ENCODE results near the gene NXPE3.
A peak's percentile ranks its signal among the peaks of the same experiment; 100 is the strongest.
"Not testable (repeated sequence)": the region's sequence is repeated elsewhere in the genome, so short reads cannot be mapped to it uniquely, and the experiment has no call there.

NXPE3 gene

DNA sequence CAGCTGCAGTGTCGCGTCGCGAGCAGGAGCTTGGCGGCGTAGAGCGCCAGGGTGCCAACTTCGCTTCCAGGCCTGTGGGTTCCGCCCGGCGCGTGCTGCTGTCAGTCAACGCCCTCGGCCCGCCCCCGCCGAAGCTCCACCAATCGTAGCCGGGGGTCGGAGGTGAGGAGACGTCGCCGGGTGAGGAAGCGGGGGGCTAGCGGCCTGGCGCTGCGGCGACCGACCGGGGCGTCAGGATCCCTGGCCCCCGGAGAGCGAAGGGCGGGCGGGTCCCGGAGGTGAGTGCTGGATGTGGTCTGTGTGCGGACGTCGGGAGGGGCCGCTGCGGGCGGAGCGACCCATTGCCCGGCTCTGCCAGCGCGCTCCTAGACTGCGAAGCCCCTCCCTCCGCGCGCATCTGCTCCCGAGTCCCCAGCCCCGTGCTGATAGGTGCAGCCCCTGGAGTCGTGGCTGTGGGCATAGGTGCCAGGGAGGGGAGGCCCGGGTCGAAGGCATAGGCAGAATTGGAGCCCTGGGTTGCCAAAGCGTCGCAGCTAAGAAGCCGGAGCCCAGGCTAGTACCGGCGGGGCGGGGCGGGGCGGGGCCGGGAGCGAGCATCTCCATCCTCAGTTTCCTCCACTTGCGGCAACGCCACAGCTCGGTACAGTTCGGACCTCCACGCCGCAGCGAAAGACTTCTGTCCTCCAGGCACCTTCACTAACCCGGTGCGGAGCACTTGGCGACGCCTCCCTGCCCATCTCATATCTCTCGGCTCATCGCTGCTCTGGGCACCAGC lies at the start of gene NXPE3:
NXPE3 (plus strand) TSS at position 165 of the 775 bp plus-strand sequence. CDS start 6,386 bp downstream, outside the sequence.
- peak; percentile 28 for DNase-seq (ENCODE audit: low read depth)

DNA sequence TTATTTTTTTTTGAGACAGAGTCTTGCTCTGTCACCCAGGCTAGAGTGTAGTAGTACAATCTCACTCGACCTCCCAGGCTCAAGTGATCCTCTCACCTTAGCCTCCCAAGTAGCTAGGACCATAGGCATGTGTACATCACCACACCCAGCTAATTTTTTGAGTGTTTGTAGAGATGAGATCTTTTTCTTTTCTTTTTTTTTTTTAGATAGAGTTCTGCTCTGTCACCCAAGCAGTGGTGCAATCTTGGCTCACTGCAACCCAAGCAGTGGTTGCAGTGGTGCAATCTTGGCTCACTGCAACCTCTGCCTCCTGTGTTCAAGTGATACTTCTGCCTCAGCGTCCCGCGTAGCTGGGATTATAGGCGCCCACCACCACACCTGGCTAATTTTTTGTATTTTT lies 49.4 kb upstream of the NXPE3 start:
- H3K4me3 ChIP-seq (ENCODE audit: low read depth, low read length): no peak overlapping the region
- no peak for DNase-seq (ENCODE audit: low read depth)

More for the DNA sequence above, at the start of gene NXPE3:
- peak within 1 kb of the TSS; percentile 81 for H3K4me3 ChIP-seq (ENCODE audit: low read depth, low read length)

DNA sequence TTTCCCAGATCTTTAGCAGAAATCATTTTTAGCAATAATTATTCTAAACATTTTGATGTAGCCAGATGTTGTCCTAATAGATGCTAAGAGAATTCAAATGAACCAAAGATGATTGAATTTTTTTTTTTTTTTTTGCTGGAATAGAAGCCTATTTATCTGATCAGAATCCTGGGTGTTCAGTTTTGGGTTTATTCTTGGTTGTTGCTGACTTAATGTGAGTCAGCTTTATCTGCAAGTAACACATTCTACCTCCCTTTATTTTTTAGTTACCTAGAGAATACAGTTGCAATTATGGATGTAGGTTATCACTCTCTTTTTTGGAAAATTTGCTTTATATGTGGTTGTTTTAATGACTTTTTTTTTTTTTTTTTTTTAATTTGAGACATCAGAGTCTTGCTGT lies 48.2 kb upstream of the NXPE3 start:
- H3K4me3 ChIP-seq (ENCODE audit: low read depth, low read length): no peak overlapping the region
- DNase-seq (ENCODE audit: low read depth): no peak

DNA sequence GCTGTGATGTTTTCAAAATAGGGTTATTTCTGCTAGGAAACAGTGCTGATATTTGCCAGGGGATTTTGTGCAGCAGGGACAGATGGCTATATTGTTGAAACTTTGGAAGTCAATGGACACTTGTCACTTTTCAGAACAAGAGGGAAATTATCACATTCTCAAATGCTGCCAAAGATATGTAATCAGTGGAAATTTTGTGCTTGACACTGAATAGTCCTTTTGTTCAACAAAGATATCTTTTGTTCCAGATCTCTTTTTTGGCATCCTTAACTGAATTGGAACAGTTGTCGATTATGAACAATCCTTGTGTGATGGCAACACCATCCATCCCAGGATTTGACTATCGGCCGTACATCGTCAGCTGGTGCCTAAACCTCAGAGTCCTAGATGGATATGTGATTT lies 46.8 kb upstream of the NXPE3 start:
- H3K4me3 ChIP-seq (ENCODE audit: low read depth, low read length): no peak overlapping the region

DNA sequence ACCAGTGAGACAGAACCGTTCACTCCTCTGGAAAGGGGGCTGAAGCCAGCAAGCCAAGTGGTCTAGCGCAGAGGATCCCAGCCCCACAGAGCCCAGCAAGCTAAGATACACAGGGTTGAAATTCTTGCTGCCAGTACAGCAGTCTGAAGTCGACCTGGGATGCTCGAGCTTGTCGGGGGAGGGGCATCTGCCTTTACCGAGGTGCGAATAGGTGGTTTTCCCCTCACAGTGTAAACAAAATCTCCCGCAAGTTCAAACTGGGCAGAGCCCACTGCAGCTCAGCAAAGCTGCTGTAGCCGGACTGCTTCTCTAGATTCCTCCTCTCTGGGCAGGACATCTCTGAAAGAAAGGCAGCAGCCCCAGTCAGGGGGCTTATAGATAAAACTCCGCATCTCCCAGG lies 43.2 kb upstream of the NXPE3 start:
- no peak overlapping the region for H3K4me3 ChIP-seq (ENCODE audit: low read depth, low read length)
- no peak for DNase-seq (ENCODE audit: low read depth)

More for the DNA sequence above, 46.8 kb upstream of the NXPE3 start:
- DNase-seq (ENCODE audit: low read depth): no peak

DNA sequence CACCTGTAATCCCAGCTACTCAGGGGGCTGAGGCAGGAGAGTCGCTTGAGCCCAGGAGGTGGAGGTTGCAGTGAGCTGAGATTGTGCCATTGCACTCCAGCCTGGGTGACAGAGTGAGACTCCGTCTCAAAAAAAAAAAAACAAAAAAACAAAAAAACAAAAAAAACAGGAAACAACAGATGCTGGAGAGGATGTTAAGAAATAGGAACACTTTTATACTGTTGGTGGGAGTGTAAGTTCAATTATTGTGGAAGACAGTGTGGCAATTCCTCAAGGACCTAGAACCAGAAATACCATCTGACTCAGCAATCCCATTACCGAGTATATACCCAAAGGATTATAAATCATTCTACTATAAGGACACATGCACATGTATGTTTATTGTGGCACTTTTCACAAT lies 37.1 kb upstream of the NXPE3 start:
- H3K4me3 ChIP-seq (ENCODE audit: low read depth, low read length); DNase-seq (ENCODE audit: low read depth): not testable (repeated sequence)

DNA sequence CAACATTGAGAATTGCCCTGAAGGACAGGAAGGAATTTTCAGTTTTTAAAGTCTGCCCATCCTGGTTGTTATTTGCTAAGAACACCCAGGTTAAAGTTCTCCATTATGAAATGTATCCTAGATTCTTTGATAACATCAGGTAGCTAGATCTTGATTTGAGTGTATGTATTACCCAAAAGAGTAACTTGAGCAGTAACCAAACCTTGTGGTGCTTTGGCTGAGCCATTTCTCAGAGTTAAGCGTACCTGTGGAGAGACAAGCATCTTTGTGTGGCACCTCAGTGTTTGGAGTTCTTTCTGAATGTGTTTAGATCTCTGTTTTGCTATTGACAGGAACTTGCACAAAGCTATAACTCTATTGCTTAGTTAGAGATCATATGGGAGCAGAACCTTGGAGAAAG lies 34.2 kb upstream of the NXPE3 start:
- no peak overlapping the region for H3K4me3 ChIP-seq (ENCODE audit: low read depth, low read length)
- no peak for DNase-seq (ENCODE audit: low read depth)

DNA sequence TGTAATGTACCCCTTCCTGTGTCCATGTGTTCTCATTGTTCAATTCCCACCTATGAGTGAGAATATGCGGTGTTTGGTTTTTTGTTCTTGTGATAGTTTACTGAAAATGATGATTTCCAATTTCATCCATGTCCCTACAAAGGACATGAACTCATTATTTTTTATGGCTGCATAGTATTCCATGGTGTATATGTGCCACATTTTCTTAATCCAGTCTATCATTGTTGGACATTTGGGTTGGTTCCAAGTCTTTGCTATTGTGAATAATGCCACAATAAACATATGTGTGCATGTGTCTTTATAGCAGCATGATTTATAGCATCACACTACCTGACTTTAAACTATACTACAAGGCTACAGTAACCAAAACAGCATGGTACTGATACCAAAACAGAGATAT lies 33.1 kb upstream of the NXPE3 start:
- not testable (repeated sequence) for H3K4me3 ChIP-seq (ENCODE audit: low read depth, low read length); DNase-seq (ENCODE audit: low read depth)

DNA sequence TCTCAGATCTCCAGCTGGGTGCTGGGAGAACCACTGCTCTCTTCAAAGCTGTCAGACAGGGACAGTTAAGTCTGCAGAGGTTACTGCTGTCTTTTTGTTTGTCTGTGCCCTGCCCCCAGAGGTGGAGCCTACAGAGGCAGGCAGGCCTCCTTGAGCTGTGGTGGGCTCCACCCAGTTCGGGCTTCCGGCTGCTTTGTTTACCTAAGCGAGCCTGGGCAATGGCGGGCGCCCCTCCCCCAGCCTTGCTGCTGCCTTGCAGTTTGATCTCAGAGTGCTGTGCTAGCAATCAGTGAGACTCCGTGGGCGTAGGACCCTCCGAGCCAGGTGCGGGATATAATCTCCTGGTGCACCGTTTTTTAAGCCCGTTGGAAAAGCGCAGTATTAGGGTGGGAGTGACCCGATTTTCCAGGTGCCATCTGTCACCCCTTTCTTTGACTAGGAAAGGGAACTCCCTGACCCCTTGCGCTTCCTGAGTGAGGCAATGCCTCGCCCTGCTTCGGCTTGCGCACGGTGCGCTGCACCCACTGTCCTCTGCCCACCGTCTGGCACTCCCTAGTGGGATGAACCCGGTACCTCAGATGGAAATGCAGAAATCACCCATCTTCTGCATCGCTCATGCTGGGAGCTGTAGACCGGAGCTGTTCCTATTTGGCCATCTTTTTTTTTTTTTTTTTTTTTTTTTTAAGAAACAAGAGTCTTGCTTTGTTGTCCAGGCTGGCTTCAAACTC lies 25.5 kb upstream of the NXPE3 start:
- H3K4me3 ChIP-seq (ENCODE audit: low read depth, low read length); DNase-seq (ENCODE audit: low read depth): not testable (repeated sequence)

DNA sequence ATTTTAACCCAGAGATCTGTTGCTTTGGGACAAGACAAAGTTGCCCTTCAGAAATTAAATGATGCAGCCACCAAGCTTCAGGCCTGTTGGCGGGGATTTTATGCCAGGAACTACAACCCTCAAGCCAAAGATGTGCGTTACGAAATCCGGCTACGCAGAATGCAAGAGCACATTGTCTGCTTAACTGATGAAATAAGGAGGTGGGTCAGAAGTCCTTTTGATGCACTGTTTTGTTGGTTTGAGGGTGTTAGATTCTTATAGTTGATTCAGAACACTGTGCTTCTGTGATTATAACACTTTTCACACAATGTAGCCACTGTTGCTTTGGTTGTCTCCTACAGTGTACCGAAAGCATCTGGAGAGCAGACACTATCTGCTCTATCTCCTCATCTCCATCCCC lies 20.8 kb upstream of the NXPE3 start:
- H3K4me3 ChIP-seq (ENCODE audit: low read depth, low read length): no peak overlapping the region

DNA sequence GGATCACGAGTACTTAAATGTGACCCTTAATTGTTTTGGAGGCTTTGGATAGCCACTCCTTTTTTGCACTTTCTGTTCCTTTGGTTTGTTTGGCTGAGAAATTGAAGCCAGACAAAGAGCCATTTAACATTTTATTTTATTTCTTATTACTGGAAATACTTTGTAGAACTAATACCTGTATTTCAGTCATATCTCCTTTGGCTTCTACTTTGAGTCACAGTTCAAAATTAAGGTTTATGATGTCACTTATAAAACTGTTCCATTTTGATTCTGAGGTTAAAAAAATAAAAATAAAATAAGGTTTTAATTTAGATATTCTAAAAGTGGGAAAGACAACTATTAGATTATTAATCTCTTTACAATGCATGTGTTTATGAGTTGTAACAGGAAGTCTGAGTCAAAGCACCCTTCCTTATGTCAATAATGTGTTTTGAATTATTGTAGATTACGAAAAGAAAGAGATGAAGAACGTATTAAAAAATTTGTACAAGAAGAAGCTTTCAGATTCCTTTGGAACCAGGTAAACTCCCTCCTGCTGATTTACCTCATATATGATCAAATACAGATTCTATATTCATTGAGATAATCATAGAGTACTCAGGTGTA lies 16.9 kb upstream of the NXPE3 start:
- H3K4me3 ChIP-seq (ENCODE audit: low read depth, low read length): no peak overlapping the region
- no peak for DNase-seq (ENCODE audit: low read depth)

More for the DNA sequence above, 20.8 kb upstream of the NXPE3 start:
- DNase-seq (ENCODE audit: low read depth): no peak

DNA sequence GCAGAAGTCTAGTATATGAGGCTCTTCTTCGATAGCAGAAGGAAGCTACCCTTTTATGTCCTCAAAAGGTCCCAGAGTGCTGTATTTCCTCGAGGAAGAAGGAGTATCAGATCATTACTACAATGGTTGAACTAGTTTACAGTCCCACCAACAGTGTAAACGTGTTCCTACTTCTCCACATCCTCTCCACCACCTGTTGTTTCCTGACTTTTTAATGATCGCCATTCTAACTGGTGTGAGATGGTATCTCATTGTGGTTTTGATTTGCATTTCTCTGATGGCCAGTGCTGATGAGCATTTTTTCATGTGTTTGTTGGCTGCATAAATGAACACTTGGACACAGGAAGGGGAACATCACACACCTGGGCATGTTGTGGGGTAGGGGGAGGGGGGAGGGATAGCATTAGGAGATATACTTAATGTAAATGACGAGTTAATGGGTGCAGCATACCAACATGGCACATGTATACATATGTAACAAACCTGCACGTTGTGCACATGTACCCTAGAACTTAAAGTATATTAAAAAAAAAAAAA lies 1.2 kb upstream of the NXPE3 start:
- not testable (repeated sequence) for H3K4me3 ChIP-seq (ENCODE audit: low read depth, low read length); DNase-seq (ENCODE audit: low read depth)

DNA sequence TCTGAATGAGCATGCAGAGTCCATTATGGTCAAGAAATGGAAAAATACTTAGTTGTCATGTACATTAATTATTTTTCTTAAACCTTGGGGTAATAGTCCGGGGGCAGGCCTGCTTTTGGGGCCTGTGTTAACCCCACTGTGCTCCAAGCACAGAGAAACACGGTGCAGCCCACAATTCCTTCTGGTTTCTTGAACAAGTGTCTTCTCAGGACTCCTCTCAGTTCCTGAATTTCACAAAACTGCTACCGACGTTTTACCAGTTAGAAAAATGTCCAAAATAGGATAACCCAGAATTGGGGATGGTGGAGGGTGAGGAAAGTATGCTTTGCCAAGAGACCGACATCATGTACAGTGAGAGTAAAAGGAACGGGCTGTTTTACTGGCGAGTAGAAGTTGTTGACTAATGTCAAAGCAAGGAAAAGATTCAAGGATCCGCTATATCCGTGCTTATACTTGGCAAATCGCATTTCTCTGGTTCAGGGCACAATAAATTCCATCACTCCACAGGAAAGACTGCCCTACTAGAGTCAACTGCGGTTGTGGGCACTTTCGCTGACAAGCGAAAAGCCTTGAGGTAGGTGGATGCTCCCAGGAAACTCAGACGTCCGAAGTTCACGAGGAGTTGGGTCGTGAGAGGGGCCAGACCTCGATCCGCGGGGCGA lies 495 bp upstream of the NXPE3 start:
- peak overlapping the region; percentile 81 for H3K4me3 ChIP-seq (ENCODE audit: low read depth, low read length)
- DNase-seq (ENCODE audit: low read depth): no peak

DNA sequence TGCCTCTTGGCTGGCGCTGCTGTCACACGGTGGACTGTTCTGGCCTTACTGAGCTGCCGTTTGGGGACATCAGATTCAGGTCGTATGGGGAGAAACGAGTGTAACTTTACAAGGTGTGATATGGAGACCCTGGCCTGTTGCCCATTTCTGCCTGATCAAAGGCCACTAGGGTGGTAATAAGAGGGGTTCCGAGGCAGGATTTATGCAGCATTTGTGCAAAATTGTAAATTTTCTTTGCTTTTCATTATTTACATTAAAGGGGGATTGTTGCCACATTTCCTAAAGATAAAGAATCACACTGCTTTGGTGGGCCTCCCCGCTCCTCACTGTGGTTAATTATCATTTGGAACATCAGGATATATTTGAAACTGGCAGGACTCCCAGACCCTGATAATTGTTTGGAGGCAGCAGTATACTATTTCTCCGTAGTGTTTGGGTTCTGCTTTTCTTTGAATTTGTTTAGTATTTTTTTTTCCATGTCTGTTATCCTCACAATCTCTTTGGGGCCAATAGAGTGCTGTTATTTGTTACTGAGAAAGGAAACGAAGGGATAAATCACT lies 891 bp downstream of the NXPE3 start:
- peak overlapping the region; percentile 81 for H3K4me3 ChIP-seq (ENCODE audit: low read depth, low read length)
- DNase-seq (ENCODE audit: low read depth): no peak

DNA sequence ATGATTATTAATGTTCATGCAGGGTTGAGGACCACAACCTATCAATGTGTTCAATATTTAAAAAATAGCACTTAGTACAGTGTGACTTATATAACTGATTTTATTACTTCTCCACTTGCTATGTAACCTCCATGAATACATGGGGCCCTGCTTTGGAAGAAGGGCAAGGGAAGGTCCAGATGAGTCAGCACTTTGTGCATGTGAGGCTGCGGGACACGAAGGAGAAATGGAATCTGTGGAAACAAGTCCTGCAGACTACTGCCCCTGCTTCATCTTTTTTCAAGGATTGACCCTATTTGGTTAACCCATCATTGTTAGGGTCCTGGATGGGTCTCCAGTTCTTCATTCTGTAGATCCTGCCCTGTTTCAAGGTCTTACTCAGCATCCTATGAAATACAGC lies 1.6 kb downstream of the NXPE3 start:
- peak; percentile 69 for DNase-seq (ENCODE audit: low read depth)
- peak overlapping the region; percentile 81 for H3K4me3 ChIP-seq (ENCODE audit: low read depth, low read length)

DNA sequence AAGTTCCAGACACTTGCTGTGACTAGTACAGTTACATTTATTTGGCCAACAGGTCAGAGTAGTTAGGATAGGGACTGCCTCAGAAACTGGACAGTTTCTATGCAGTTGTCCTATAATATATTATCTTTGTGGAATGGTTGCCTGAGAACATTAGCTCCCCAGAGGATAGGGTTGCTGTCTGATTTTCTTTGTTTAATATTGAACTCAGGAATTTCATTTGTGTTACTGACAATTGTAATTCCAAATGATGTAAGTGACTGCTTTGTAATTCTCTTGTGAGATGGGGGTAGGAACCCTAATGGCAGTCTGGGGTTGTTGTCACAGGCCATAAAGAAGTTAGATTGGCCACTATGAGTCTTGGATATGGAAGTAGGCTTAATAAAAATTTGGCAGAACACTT lies 2.2 kb downstream of the NXPE3 start:
- DNase-seq (ENCODE audit: low read depth): peak; percentile 9
- H3K4me3 ChIP-seq (ENCODE audit: low read depth, low read length): peak overlapping the region; percentile 81

DNA sequence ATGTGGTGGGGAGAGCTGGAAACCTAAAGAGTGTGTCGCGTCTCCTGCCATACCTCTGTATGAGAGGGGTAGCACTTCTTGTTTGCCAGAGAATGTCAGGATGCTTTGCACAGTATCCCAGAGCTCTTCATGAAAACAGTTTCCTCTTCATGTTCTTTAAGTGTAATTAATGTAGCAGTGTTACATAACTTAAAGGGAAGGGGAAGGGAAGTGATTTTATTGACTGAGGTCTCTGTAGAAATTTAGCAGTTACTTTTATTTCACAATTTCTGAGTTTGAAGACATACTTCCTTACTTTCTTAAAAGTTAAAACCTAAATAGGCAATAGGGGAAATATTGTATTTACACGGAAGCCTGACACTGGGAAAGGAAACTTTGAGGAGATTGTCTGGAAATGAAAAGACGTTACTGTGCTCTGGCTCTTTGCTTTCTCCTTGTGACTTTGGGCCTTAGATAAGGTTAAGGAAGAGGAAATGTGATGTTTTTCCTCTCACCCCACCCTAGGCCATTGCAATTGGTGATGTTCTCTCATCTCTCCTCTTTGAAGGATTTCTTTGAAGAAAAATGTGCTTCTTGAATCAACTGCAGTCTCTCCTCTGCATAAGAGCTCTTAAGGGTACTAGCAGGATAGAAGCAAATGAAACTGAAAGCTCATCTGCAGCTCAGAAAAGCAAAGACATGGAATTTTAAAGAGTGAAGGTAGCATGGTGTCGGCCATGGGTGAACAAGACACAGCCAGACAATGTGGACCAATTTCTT lies 6.0 kb downstream of the NXPE3 start:
- no peak overlapping the region for H3K4me3 ChIP-seq (ENCODE audit: low read depth, low read length)
- DNase-seq (ENCODE audit: low read depth): no peak

DNA sequence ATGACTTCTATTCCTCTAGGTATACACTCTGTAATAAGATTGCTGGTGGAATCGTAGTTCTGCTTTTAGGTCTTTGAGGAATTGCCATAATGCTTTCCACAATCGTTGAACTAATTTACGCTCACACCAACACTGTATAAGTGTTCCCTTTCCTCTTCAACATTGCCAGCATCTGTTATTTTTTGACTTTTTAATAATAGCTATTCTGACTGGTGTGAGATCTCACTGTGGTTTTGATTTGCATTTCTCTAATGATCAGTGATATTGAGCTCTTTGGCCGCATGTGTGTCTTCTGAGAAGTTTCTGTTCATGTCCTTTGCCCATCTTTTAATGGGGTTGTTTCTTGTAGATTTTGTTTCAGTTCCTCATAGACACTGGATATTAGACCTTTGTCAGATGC lies 12.8 kb downstream of the NXPE3 start:
- DNase-seq (ENCODE audit: low read depth): no peak
- H3K4me3 ChIP-seq (ENCODE audit: low read depth, low read length): no peak overlapping the region

All from skeletal muscle cell (primary cell).